Thoracic aorta (tissue), 2 donors: ENCODE measurements around the gene TNFRSF9. TPM values are rescaled to one million over a fixed set of nuclear protein-coding genes. Genes with fewer than 3 reads are reported as not detected.

Experiments used
- ATAC-seq: fragments of 150-250 bp; one replicate; pipeline ENCODE4 v1.8.0; 2017; ENCODE audit warnings: low read depth; ENCODE audit not compliant: insufficient number of reproducible peaks, low FRiP score
- DNase-seq: peaks from one replicate; pipeline ENCODE4 v3.0.0-alpha.2; 2020; ENCODE audit warnings: low spot score
- H3K27ac ChIP-seq, 2 donors: fragments of 200-600 bp; sonication (generic); 1 replicate in 1 of 2; 2 replicates in 1 of 2; pipeline ENCODE4 v1.5.1; 2016; ENCODE audit warnings: mild to moderate bottlenecking in 2 of 2, moderate library complexity in 2 of 2
- H3K27me3 ChIP-seq: fragments of 200-600 bp; sonication (generic); replicated peaks from 2 replicates; pipeline ENCODE4 v1.6.0; 2016; ENCODE audit warnings: mild to moderate bottlenecking; ENCODE audit not compliant: insufficient read depth
- H3K36me3 ChIP-seq: fragments of 200-600 bp; sonication (generic); one replicate; pipeline ENCODE4 v1.5.1; 2016
- H3K4me1 ChIP-seq, 2 donors: fragments of 200-600 bp; sonication (generic); 1 replicate in 1 of 2; 2 replicates in 1 of 2; pipeline versions ENCODE4 v1.5.1 to v1.6.0; 2016; ENCODE audit warnings: low read depth in 2 of 2, mild to moderate bottlenecking in 1 of 2; ENCODE audit not compliant: control insufficient read depth in 1 of 2
- H3K4me3 ChIP-seq: fragments of 200-600 bp; sonication (generic); 2 replicates; pipeline ENCODE4 v1.5.1; 2016; ENCODE audit warnings: mild to moderate bottlenecking
- H3K9me3 ChIP-seq: fragments of 200-600 bp; sonication (generic); 2 replicates; pipeline ENCODE4 v1.5.1; 2016
- CTCF ChIP-seq: fragments of 200-600 bp; sonication (generic); IDR thresholded peaks from one replicate; pipeline ENCODE4 v1.5.1; 2019; ENCODE audit warnings: antibody characterized with exemption
- total RNA-seq, 2 donors: library from RNA; depleted of rRNA; stranded (reverse); fragments of >200 nt; gene quantifications; one replicate each; pipeline versions ENCODE4 v1.1.0 to v1.2.3, GENCODE V29; 2016

TNFRSF9 gene
- total RNA-seq, 2 donors from 2014 or later = not detected

- H3K27me3 ChIP-seq = no peaks in the 10 kb centered on the region
- DNase-seq (no peak), ATAC-seq (no peak)
- TF ChIP-seq CTCF = no peak
- H3K27ac ChIP-seq = no peak overlapping the region
- H3K4me1 ChIP-seq = peaks cover 0 to 9% of the 10 kb centered on the region in 2 donors
- H3K4me3 ChIP-seq = no peak overlapping the region
- no peaks in the 10 kb centered on the region for H3K9me3 ChIP-seq
- no peaks in the 10 kb centered on the region for H3K36me3 ChIP-seq
Measured at GRCh38 chr1:7884757-7885156, 55.9 kb downstream of the TNFRSF9 start.

- DNase-seq = no peak
- no peak overlapping the region for H3K4me3 ChIP-seq
- ATAC-seq = no peak
- no peaks in the 10 kb centered on the region for H3K36me3 ChIP-seq
- peaks cover 3% of the 10 kb centered on the region for H3K9me3 ChIP-seq
- H3K27ac ChIP-seq = no peak overlapping the region
- H3K27me3 ChIP-seq = no peaks in the 10 kb centered on the region
- TF ChIP-seq CTCF = no peak
- H3K4me1 ChIP-seq = no peaks in the 10 kb centered on the region
Measured at GRCh38 chr1:7879228-7879627, 61.4 kb downstream of the TNFRSF9 start.

GRCh38 chr1:7878027-7878426 is 62.6 kb downstream of the TNFRSF9 start:
- no peak overlapping the region for H3K4me3 ChIP-seq
- H3K36me3 ChIP-seq = no peaks in the 10 kb centered on the region
- no peaks in the 10 kb centered on the region for H3K27me3 ChIP-seq
- DNase-seq (no peak), ATAC-seq (no peak)
- no peaks in the 10 kb centered on the region for H3K4me1 ChIP-seq
- TF ChIP-seq CTCF = no peak
- H3K9me3 ChIP-seq = peaks cover 3% of the 10 kb centered on the region
- no peak overlapping the region for H3K27ac ChIP-seq

GRCh38 chr1:7873801-7874795 is 66.5 kb downstream of the TNFRSF9 start:
- H3K27me3 ChIP-seq = no peaks in the 10 kb centered on the region
- DNase-seq = no peak
- ATAC-seq = no peak

More at GRCh38 chr1:7873801-7874795, 66.5 kb downstream of the TNFRSF9 start:
- TF ChIP-seq CTCF = no peak
- Histone ChIP-seq H3K4me3 (no peak overlapping the region), H3K4me1 (no peaks in the 10 kb centered on the region), H3K27ac (no peak overlapping the region), H3K9me3 (peaks cover 3% of the 10 kb centered on the region), H3K36me3 (no peaks in the 10 kb centered on the region)
